HG02610 (cell line): ENCODE data around the gene POU2F1.

Source experiments
- ATAC-seq: cut with Tn5 transposase; IDR thresholded peaks from one replicate; pipeline ENCODE4 v1.9.1; 2021; ENCODE audit warnings: mild to moderate bottlenecking, moderate library complexity; ENCODE audit not compliant: unreplicated experiment

Gene POU2F1

GRCh38 chr1:167412920-167413319 lies 192.2 kb downstream of the POU2F1 start:
- no peak for ATAC-seq

GRCh38 chr1:167413328-167413727 lies 192.6 kb downstream of the POU2F1 start:
- ATAC-seq, result no peak

- no peak for ATAC-seq
Observed at GRCh38 chr1:167416506-167416905, 195.8 kb downstream of the POU2F1 start.

- no peak for ATAC-seq
Observed at GRCh38 chr1:167418391-167418790, 197.7 kb downstream of the POU2F1 start.

- no peak for ATAC-seq
Observed at GRCh38 chr1:167419245-167419644, 198.6 kb downstream of the POU2F1 start.

- no peak for ATAC-seq
Observed at GRCh38 chr1:167420510-167420909, 199.8 kb downstream of the POU2F1 start.

- ATAC-seq, result no peak
Observed at GRCh38 chr1:167423684-167424619, 203.3 kb downstream of the POU2F1 start.

GRCh38 chr1:167425482-167425881 lies 204.8 kb downstream of the POU2F1 start:
- ATAC-seq, result no peak

GRCh38 chr1:167426716-167427115 lies 206.0 kb downstream of the POU2F1 start:
- ATAC-seq, result no peak

GRCh38 chr1:167427848-167428247 lies 207.2 kb downstream of the POU2F1 start:
- ATAC-seq, result no peak

GRCh38 chr1:167428395-167428794 lies 207.7 kb downstream of the POU2F1 start:
- no peak for ATAC-seq

GRCh38 chr1:167429612-167430011 lies 208.9 kb downstream of the POU2F1 start:
- ATAC-seq, result peak; percentile 43

GRCh38 chr1:167430134-167430848 lies 209.6 kb downstream of the POU2F1 start:
- ATAC-seq, result peak; percentile 19

GRCh38 chr1:167430849-167431242 lies 210.2 kb downstream of the POU2F1 start:
- ATAC-seq, result peak; percentile 10

- no peak for ATAC-seq
Observed at GRCh38 chr1:167431261-167431908, 210.7 kb downstream of the POU2F1 start.

- no peak for ATAC-seq
Observed at GRCh38 chr1:167431909-167432650, 211.4 kb downstream of the POU2F1 start.

GRCh38 chr1:167432780-167433179 lies 212.1 kb downstream of the POU2F1 start:
- no peak for ATAC-seq

- ATAC-seq, result no peak
Observed at GRCh38 chr1:167433884-167434283, 213.2 kb downstream of the POU2F1 start.

GRCh38 chr1:167434306-167434705 lies 213.6 kb downstream of the POU2F1 start:
- no peak for ATAC-seq

- ATAC-seq, result no peak
Observed at GRCh38 chr1:167435484-167435883, 214.8 kb downstream of the POU2F1 start.
